Hepatocyte (in vitro differentiated cells): ENCODE data around the gene NRIP1.

Experiments
- EZH2 ChIP-seq: fragments of 200-600 bp; sonication (generic); IDR thresholded peaks from 2 replicates; pipeline ENCODE4 v1.6.1; 2016; ENCODE audit warnings: antibody characterized with exemption, mild to moderate bottlenecking, borderline replicate concordance
- TF ChIP-seq, protein P1 (sequence below): fragments of 200-600 bp; sonication (generic); IDR thresholded peaks from 2 replicates; pipeline ENCODE4 v1.5.1; 2016; ENCODE audit warnings: antibody characterized with exemption, mild to moderate bottlenecking; ENCODE audit not compliant: poor library complexity

DNA sequence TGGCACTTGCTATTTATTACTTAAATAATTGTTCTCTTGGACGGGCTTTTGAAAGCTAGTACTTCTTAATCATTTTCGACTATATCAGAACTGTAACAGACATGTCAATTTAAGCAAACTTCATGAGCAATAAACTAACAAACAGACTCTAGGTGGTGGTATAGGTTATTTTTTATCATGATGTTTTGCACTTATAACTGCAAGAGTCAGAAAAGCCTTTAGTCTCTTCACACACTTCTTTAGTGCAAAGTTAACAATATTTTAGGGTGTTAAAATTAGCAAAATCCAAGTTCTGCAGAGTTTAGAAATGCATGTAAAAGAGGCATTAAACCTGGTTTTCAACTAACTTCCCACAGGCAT, 2.2 kb downstream of the NRIP1 start:
- TF ChIP-seq, protein P1, sequence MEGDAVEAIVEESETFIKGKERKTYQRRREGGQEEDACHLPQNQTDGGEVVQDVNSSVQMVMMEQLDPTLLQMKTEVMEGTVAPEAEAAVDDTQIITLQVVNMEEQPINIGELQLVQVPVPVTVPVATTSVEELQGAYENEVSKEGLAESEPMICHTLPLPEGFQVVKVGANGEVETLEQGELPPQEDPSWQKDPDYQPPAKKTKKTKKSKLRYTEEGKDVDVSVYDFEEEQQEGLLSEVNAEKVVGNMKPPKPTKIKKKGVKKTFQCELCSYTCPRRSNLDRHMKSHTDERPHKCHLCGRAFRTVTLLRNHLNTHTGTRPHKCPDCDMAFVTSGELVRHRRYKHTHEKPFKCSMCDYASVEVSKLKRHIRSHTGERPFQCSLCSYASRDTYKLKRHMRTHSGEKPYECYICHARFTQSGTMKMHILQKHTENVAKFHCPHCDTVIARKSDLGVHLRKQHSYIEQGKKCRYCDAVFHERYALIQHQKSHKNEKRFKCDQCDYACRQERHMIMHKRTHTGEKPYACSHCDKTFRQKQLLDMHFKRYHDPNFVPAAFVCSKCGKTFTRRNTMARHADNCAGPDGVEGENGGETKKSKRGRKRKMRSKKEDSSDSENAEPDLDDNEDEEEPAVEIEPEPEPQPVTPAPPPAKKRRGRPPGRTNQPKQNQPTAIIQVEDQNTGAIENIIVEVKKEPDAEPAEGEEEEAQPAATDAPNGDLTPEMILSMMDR: peak; percentile 37
- no peak for TF ChIP-seq EZH2
